ENCODE results near the gene CBR1. TPM values are rescaled to one million over a fixed set of nuclear protein-coding genes. Genes with fewer than 3 reads are reported as not detected.

The CBR1 gene
- total and polyA plus RNA-seq, 2 experiments from 2014 or later, result 45.1 to 60.8 TPM

DNA sequence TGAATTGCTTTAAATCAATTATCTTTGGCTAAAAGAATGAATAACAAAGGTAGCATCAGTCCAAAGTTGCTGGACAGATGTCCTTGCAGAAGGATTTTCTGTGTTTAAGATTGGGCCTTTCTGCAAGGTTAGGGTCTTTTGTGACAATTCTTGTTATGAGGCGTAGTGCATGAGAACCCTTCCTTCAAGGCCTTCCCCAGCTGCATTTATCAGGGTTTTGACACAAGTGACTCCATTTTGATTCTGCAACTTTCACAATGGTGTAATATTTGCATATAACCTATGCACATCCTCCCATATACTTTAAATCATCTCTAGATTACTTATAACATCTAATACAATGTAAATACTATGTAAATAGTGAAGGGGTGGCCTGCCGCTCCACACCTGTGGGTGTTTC lies 8.4 kb upstream of the CBR1 start:
- DNase-seq (ENCODE audit: low read depth in 1 of 2, low spot score in 1 of 2), result no peak
- TF ChIP-seq, protein P1, sequence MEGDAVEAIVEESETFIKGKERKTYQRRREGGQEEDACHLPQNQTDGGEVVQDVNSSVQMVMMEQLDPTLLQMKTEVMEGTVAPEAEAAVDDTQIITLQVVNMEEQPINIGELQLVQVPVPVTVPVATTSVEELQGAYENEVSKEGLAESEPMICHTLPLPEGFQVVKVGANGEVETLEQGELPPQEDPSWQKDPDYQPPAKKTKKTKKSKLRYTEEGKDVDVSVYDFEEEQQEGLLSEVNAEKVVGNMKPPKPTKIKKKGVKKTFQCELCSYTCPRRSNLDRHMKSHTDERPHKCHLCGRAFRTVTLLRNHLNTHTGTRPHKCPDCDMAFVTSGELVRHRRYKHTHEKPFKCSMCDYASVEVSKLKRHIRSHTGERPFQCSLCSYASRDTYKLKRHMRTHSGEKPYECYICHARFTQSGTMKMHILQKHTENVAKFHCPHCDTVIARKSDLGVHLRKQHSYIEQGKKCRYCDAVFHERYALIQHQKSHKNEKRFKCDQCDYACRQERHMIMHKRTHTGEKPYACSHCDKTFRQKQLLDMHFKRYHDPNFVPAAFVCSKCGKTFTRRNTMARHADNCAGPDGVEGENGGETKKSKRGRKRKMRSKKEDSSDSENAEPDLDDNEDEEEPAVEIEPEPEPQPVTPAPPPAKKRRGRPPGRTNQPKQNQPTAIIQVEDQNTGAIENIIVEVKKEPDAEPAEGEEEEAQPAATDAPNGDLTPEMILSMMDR (IDR thresholded peaks at IDR 0.05; ENCODE audit: low read depth, low read length), result no peak
- H3K27me3 ChIP-seq, result no peaks in the 10 kb centered on the region
- H3K4me3 ChIP-seq, result no peak overlapping the region
- peaks cover 6% of the 10 kb centered on the region for H3K36me3 ChIP-seq
- H3K9me3 ChIP-seq (ENCODE audit: low read depth), result no peaks in the 10 kb centered on the region
- peaks cover 4% of the 10 kb centered on the region for H3K4me1 ChIP-seq (ENCODE audit: low read depth)
- no peak overlapping the region for H3K27ac ChIP-seq

DNA sequence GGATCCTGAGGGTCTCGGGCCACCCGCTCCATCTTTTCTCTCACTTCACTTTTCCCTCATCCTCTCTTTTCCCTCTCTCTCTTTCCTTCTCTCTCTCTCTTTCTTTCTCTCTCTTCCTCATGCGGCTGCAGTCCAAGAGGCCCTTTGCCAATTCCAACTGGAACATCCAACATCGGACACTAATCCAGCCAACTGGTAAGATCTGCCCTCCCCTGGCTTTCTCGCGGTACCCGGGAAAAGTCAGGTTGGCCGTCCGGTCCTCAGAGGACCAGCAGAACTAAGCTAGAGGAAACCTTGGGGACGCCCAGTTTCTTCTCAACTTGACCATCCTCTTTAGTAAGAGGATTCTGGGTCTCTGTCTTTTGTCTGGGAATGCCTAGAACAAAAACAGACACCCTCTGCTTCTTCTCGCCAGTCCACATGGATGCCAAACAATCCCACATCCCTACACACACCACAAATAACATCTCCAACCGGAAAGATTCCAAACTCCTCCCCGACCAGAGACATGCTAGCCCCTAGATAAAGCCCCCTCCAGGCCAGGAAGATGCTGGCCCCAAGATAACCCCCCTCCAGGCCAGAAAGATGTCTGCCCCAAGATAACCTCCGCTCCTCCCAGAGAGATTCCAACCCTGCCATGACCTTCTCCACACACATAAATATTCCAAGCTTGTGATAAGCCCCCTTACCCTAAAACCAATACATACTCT lies 6.3 kb upstream of the CBR1 start:
- TF ChIP-seq, protein P1 (IDR thresholded peaks at IDR 0.05; ENCODE audit: low read depth, low read length), result no peak
- no peak overlapping the region for H3K4me3 ChIP-seq
- H3K36me3 ChIP-seq, result no peaks in the 10 kb centered on the region
- no peaks in the 10 kb centered on the region for H3K9me3 ChIP-seq (ENCODE audit: low read depth)
- DNase-seq (ENCODE audit: low read depth in 1 of 2, low spot score in 1 of 2), result no peak
- peaks cover 4% of the 10 kb centered on the region for H3K4me1 ChIP-seq (ENCODE audit: low read depth)
- no peaks in the 10 kb centered on the region for H3K27me3 ChIP-seq
- H3K27ac ChIP-seq, result peak overlapping the region; percentile 26

DNA sequence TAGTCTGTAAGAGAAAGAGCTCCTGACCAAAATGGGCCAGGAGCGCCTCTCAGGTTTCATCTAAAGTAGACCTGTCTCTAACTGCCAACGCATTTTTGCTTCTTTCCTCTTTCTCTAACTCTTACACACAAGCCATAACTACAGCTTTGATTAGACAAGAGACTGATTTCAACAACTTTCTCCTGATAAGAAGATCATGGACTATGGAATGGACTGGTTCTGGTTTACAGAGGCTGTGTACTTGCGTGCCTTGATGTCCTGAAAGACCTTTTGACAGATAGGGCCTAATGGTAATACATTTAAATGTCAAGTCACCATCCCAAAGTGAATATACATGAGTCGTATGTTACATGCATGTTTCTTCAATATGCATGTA lies 5.8 kb upstream of the CBR1 start:
- Histone ChIP-seq H3K4me1 (ENCODE audit: low read depth) (peaks cover 4% of the 10 kb centered on the region), H3K36me3 (no peaks in the 10 kb centered on the region), H3K27me3 (no peaks in the 10 kb centered on the region), H3K27ac (peak overlapping the region; percentile 26), H3K9me3 (ENCODE audit: low read depth) (no peaks in the 10 kb centered on the region), H3K4me3 (no peak overlapping the region)
- TF ChIP-seq, protein P1 (IDR thresholded peaks at IDR 0.05; ENCODE audit: low read depth, low read length), result no peak
- DNase-seq (ENCODE audit: low read depth in 1 of 2, low spot score in 1 of 2), result no peak

DNA sequence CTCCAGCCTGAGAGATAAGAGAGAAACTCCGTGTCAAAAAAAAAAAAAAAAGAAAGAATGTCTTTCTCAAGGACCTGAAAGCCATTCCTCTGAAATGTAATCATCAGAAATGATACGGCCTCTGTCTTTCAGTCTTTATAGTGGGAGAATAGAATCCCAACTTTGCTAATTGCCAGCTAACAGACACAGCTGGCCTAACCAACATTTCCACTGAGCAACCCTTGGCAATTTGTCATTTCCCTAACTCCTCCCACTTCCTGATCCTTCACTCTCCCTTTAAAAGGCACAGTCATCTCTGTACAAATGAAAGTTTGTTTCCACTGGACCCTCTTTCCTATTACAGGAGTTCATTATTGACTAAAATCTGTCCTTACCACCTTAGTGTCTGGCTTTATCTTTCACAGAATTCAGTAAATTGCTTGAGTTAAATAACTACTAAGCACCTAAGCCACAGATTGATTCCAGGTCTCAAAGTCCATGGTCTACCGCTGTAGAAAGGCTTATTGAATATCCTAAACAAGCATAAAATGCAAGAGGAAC lies 4.3 kb upstream of the CBR1 start:
- Histone ChIP-seq H3K27ac (no peak overlapping the region), H3K4me1 (ENCODE audit: low read depth) (peaks cover 8% of the 10 kb centered on the region), H3K27me3 (no peaks in the 10 kb centered on the region), H3K4me3 (no peak overlapping the region), H3K9me3 (ENCODE audit: low read depth) (no peaks in the 10 kb centered on the region), H3K36me3 (no peaks in the 10 kb centered on the region)
- peak in 1 of 2 donors; percentile 77 for DNase-seq (ENCODE audit: low read depth in 1 of 2, low spot score in 1 of 2)
- TF ChIP-seq, protein P1 (IDR thresholded peaks at IDR 0.05; ENCODE audit: low read depth, low read length), result no peak

- TF ChIP-seq, protein P1 (IDR thresholded peaks at IDR 0.05; ENCODE audit: low read depth, low read length), result no peak
These were observed 951 bp upstream of the CBR1 start for GRCh38 chr21:36068748-36069398.

More at GRCh38 chr21:36068748-36069398, 951 bp upstream of the CBR1 start:
- Histone ChIP-seq H3K27me3 (no peaks in the 10 kb centered on the region), H3K4me3 (no peak overlapping the region), H3K4me1 (ENCODE audit: low read depth) (peaks cover 8% of the 10 kb centered on the region), H3K9me3 (ENCODE audit: low read depth) (no peaks in the 10 kb centered on the region), H3K36me3 (no peaks in the 10 kb centered on the region), H3K27ac (no peak overlapping the region)
- no peak for DNase-seq (ENCODE audit: low read depth in 1 of 2, low spot score in 1 of 2)
